ENCODE data around the gene RCE1.

Gene RCE1

GRCh38 chr11:66845143-66845875, 2.1 kb downstream of the RCE1 start:
- H3K9ac ChIP-seq (ENCODE audit: low read depth, low read length) = peak overlapping the region; percentile 97; the same call in 1 of the 2 replicates
- peak overlapping the region; percentile 84; the same call in 1 of the 2 replicates for H3K4me2 ChIP-seq (ENCODE audit: insufficient read depth, low read length)
- H4K20me1 ChIP-seq (ENCODE audit: insufficient read depth, low read length) = peaks cover 29% of the 10 kb centered on the region
- peaks cover 47% of the 10 kb centered on the region for H3K79me2 ChIP-seq (ENCODE audit: insufficient read depth, low read length)
- H3K9me3 ChIP-seq (ENCODE audit: insufficient read depth, low read length, severe bottlenecking) = no peaks in the 10 kb centered on the region
- no peak overlapping the region for H2AFZ ChIP-seq (ENCODE audit: low read depth, low read length)
- DNase-seq = peak; percentile 4
- H3K4me3 ChIP-seq (ENCODE audit: low read depth in 1 of 2, low read length in 2 of 2) = peak overlapping the region in 1 of 2 experiments; percentile 82; a peak in 1 of 4 replicates
- ATAC-seq (ENCODE audit: insufficient read depth, low read depth) = no peak
- H3K27ac ChIP-seq (ENCODE audit: low read length) = no peak overlapping the region
- H3K4me1 ChIP-seq (ENCODE audit: insufficient read depth, low read length) = peaks cover 38% of the 10 kb centered on the region
- TF ChIP-seq CTCF (IDR thresholded peaks at IDR 0.05; ENCODE audit: borderline replicate concordance, extremely low read depth, low read length, poor library complexity, severe bottlenecking) (no peak), EZH2 (IDR thresholded peaks at IDR 0.05; ENCODE audit: borderline replicate concordance, low read depth, low read length, severe bottlenecking) (no peak)
- no peaks in the 10 kb centered on the region for H3K27me3 ChIP-seq (ENCODE audit: insufficient read depth, low read length, poor library complexity)
- H3K36me3 ChIP-seq (ENCODE audit: insufficient read depth, low read length) = peaks cover 69% of the 10 kb centered on the region

GRCh38 chr11:66845876-66846212, 2.6 kb downstream of the RCE1 start:
- TF ChIP-seq EZH2 (IDR thresholded peaks at IDR 0.05; ENCODE audit: borderline replicate concordance, low read depth, low read length, severe bottlenecking) (no peak), CTCF (IDR thresholded peaks at IDR 0.05; ENCODE audit: borderline replicate concordance, extremely low read depth, low read length, poor library complexity, severe bottlenecking) (peak; percentile 26)
- DNase-seq (no peak), ATAC-seq (ENCODE audit: insufficient read depth, low read depth) (no peak)
- peaks cover 70% of the 10 kb centered on the region for H3K36me3 ChIP-seq (ENCODE audit: insufficient read depth, low read length)
- no peak overlapping the region for H2AFZ ChIP-seq (ENCODE audit: low read depth, low read length)
- peaks cover 32% of the 10 kb centered on the region for H3K4me1 ChIP-seq (ENCODE audit: insufficient read depth, low read length)
- H3K4me2 ChIP-seq (ENCODE audit: insufficient read depth, low read length) = no peak overlapping the region
- H3K9me3 ChIP-seq (ENCODE audit: insufficient read depth, low read length, severe bottlenecking) = no peaks in the 10 kb centered on the region
- H3K9ac ChIP-seq (ENCODE audit: low read depth, low read length) = no peak overlapping the region
- H3K27ac ChIP-seq (ENCODE audit: low read length) = no peak overlapping the region
- no peaks in the 10 kb centered on the region for H3K27me3 ChIP-seq (ENCODE audit: insufficient read depth, low read length, poor library complexity)
- no peak overlapping the region for H3K4me3 ChIP-seq (ENCODE audit: low read depth in 1 of 2, low read length in 2 of 2)
- peaks cover 42% of the 10 kb centered on the region for H3K79me2 ChIP-seq (ENCODE audit: insufficient read depth, low read length)
- H4K20me1 ChIP-seq (ENCODE audit: insufficient read depth, low read length) = peaks cover 24% of the 10 kb centered on the region

GRCh38 chr11:66846671-66847091, 3.4 kb downstream of the RCE1 start:
- DNase-seq = no peak
- Histone ChIP-seq H3K9me3 (ENCODE audit: insufficient read depth, low read length, severe bottlenecking) (no peaks in the 10 kb centered on the region), H3K4me2 (ENCODE audit: insufficient read depth, low read length) (no peak overlapping the region), H3K36me3 (ENCODE audit: insufficient read depth, low read length) (peaks cover 65% of the 10 kb centered on the region), H3K79me2 (ENCODE audit: insufficient read depth, low read length) (peaks cover 36% of the 10 kb centered on the region), H3K4me1 (ENCODE audit: insufficient read depth, low read length) (peaks cover 27% of the 10 kb centered on the region), H3K9ac (ENCODE audit: low read depth, low read length) (no peak overlapping the region), H3K27me3 (ENCODE audit: insufficient read depth, low read length, poor library complexity) (no peaks in the 10 kb centered on the region), H3K27ac (ENCODE audit: low read length) (no peak overlapping the region), H2AFZ (ENCODE audit: low read depth, low read length) (no peak overlapping the region), H4K20me1 (ENCODE audit: insufficient read depth, low read length) (peaks cover 23% of the 10 kb centered on the region), H3K4me3 (ENCODE audit: low read depth in 1 of 2, low read length in 2 of 2) (no peak overlapping the region)
- TF ChIP-seq CTCF (IDR thresholded peaks at IDR 0.05; ENCODE audit: borderline replicate concordance, extremely low read depth, low read length, poor library complexity, severe bottlenecking) (no peak), EZH2 (IDR thresholded peaks at IDR 0.05; ENCODE audit: borderline replicate concordance, low read depth, low read length, severe bottlenecking) (no peak)
- ATAC-seq (ENCODE audit: insufficient read depth, low read depth) = no peak

All from DND-41 (cell line).